Activated CD8-positive, alpha-beta memory T cell treated with anti-CD3 and anti-CD28 coated beads, Interleukin-2, amount 50 U/mL, for 48 hours (primary cell): ENCODE measurements around the gene GDA.
"Not testable (repeated sequence)": the region's sequence is repeated elsewhere in the genome, so short reads cannot be mapped to it uniquely, and the experiment has no call there.

ENCODE experiments used
- DNase-seq: peaks from one replicate; pipeline ENCODE4 v3.0.0-alpha.2; 2020

GDA gene

DNA sequence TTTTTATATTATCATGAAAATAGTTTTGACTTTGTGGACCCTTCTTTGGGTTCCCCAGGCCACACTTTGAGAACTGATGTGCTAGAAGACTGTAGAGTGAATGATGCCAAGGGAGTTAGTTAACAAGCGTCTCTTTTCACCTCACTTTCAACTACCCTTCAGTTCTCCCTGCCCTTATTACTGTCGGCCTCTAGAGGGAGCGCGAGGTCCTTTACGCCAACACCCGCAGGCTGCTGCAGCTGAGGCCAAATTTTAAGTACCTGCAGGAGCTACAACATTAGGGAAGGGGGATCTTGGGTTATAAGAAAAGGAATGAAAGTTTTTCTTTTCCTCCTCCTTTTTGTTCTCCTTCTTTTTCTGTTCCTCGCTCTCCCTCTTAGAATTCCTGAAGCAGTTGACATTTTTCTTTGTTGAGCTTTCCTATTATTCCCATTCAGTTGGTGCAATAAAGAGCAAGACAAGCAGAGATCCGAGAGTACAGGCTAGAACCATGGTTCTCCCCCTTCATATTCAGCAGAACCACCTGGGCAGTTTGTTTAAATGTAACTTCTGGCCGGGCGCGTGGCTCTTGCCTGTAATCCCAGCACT, 131.8 kb downstream of the GDA start:
- DNase-seq, result peak; percentile 77

DNA sequence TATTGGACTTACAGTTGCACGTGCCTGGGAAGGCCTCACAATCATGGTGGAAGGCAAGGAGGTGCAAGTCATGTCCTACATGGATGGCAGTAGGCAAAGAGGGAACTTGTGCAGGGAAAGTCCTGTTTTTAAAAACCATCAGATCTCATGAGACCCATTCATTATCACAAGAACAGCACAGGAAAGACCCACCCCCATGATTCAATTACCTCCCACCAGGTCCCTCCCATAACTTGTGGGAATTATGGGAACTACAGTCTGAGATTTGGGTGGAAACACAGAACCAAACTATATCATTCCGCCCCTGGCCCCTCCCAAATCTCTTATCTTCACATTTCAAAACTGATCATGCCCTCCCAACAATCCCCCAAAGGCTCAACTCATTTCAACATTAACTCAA, 140.2 kb downstream of the GDA start:
- no peak for DNase-seq

- DNase-seq, result no peak
Observed at GRCh38 chr9:72290311-72290710, 141.1 kb downstream of the GDA start.

DNA sequence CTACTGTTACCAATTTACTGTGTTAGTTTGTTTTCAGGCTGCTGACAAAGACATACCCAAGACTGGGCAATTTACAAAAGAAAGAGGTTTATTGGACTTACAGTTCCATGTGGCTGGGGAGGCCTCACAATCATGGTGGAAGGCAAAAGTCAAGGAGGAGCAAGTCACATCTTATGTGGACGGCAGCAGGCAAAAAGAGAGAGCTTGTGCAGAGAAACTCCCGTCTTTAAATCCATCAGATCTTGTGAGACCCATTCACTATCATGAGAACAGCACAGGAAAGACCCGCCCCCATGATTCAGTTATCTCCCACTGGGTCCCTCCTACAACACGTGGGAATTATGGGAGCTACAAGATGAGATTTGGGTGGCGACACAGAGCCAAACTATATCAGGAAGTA, 142.3 kb downstream of the GDA start:
- DNase-seq, result not testable (repeated sequence)

DNA sequence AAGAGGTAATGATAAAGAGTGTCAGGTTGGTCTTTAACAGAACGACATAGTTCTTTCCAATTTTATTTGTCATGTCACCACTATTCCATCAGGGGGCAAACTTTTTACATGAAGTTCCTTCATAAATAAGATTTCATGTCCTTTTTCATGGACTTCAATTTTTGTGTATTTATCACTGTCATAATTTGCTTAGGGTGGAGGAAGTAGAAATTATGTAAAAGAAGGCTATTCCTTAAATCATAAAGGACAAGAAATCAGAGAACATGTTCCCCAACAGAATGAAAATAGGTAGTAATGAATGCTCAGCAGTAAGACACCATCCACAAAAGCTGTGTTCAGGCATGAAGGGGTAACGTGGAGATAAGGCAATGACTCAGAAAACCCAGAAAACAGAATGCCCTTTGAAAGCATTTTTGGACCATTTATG, 143.0 kb downstream of the GDA start:
- DNase-seq, result no peak

- DNase-seq, result no peak
Observed at GRCh38 chr9:72292874-72293607, 143.8 kb downstream of the GDA start.

DNA sequence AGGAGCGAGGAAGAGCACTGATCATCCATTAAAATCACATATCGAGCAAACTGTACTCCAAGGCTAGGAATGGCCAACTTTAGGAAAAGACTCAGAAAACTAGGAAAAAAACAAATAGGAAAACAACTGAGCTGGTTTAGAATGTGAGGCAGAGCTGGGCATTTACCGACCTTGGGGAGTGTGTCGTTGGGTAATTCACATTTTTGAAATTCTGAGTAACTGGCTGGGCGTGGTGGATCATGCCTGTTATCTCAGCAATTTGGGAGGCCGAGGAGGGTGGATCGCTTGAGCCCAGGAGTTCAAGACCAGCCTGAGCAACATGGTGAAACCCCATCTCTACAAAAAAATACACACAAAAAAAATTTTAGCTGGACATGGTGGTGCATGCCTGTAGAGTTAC, 145.7 kb downstream of the GDA start:
- no peak for DNase-seq

- DNase-seq, result no peak
Observed at GRCh38 chr9:72297516-72297915, 148.3 kb downstream of the GDA start.

DNA sequence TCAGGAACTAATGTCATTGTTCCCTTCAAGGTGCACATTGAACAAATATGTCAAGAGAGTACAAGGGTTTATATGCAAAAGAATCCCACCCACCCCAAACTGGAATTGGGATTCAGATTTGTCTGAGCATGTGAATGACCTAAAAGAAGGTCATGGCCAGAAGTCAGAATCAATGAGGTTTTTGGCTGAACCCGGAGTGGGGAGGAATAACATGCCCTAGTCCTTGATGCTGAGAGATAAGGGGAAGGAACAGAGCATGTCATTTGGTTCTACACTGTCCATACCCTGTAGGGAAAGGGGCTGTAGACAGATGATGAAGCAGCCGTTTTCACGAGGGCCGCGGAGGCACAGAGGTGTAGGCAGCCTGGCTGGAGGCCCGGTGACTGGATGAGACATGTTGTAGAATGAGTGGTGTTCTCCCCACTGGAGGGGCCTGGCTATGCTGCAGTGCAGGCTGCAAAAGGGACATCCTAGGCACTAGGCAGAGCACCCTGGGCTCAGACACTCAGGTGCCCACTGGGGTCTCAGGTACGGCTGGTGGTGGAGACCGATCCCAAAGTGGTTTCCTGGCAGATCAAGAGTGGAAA, 149.9 kb downstream of the GDA start:
- no peak for DNase-seq

- no peak for DNase-seq
Observed at GRCh38 chr9:72300873-72301272, 151.6 kb downstream of the GDA start.
